ENCODE results near the gene LRRTM3. TPM values are rescaled to one million over a fixed set of nuclear protein-coding genes. Genes with fewer than 3 reads are reported as not detected.

Gene LRRTM3
- total RNA-seq, 6 experiments from 2014 or later = not detected

DNA sequence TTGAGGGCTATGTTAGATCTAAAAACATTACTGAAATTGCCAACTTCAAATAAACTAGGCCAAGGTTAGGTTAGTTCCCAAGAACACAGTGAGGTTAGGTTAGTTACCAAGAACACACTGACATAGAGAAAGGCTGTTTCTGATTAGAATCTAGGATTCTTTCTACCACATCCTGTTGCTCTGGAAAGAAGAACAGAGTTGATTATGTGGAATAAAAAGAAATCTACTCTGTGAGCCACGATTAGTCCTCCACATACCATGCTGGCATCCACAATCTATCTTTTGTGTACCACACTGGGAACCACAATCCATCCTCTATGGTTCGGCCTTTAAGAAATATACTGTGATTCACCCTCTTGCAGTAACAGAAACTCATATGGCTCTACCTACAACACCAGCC is 91.4 kb downstream of the LRRTM3 start:
- 67% methylated on average over 2 of the region's 2 CpGs for WGBS (ENCODE audit: insufficient coverage, low coverage, low lambda C conversion rate, missing lambda C conversion rate)
- no peaks in the 10 kb centered on the region for H3K4me1 ChIP-seq
- intact Hi-C loops (cut with DNase I) = no loop called here

GRCh38 chr10:67022099-67022498 is 96.3 kb downstream of the LRRTM3 start:
- TF ChIP-seq, protein P1, sequence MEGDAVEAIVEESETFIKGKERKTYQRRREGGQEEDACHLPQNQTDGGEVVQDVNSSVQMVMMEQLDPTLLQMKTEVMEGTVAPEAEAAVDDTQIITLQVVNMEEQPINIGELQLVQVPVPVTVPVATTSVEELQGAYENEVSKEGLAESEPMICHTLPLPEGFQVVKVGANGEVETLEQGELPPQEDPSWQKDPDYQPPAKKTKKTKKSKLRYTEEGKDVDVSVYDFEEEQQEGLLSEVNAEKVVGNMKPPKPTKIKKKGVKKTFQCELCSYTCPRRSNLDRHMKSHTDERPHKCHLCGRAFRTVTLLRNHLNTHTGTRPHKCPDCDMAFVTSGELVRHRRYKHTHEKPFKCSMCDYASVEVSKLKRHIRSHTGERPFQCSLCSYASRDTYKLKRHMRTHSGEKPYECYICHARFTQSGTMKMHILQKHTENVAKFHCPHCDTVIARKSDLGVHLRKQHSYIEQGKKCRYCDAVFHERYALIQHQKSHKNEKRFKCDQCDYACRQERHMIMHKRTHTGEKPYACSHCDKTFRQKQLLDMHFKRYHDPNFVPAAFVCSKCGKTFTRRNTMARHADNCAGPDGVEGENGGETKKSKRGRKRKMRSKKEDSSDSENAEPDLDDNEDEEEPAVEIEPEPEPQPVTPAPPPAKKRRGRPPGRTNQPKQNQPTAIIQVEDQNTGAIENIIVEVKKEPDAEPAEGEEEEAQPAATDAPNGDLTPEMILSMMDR (IDR thresholded peaks at IDR 0.05) = no peak
- TF ChIP-seq POLR2A (IDR thresholded peaks at IDR 0.05) = no peak
- no peaks in the 10 kb centered on the region for H3K27me3 ChIP-seq
- no peaks in the 10 kb centered on the region for H3K9me3 ChIP-seq

More for the DNA sequence above, 91.4 kb downstream of the LRRTM3 start:
- H3K9me3 ChIP-seq = no peaks in the 10 kb centered on the region
- H3K27me3 ChIP-seq = no peaks in the 10 kb centered on the region
- ATAC-seq (no peak), DNase-seq (no peak)
- TF ChIP-seq, protein P1 (IDR thresholded peaks at IDR 0.05) = no peak
- no peak for TF ChIP-seq POLR2A (IDR thresholded peaks at IDR 0.05)
- H3K36me3 ChIP-seq = no peaks in the 10 kb centered on the region
- no peak overlapping the region for H3K27ac ChIP-seq
- H3K4me3 ChIP-seq = no peak overlapping the region

DNA sequence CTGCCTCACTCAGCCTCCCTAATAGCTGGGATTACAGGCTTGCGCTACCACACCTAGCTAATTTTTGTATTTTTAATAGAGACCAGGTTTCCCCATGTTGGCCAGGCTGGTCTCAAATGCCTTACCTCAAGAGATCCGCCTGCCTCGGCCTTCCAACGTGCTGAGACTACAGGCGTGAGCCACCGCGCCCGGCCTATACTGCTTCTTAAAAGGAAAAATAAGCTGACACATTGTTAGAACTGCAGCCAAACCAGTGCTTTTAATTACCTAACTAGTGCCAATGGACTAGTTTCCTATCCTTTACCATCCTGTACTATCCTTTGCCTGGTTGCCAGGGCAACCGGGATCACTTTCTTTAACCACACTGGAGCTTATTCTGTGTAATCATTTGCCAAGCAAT is 108.0 kb downstream of the LRRTM3 start:
- Histone ChIP-seq H3K27me3 (no peaks in the 10 kb centered on the region), H3K36me3 (no peaks in the 10 kb centered on the region), H3K4me1 (no peaks in the 10 kb centered on the region), H3K4me3 (no peak overlapping the region), H3K9me3 (no peaks in the 10 kb centered on the region), H3K27ac (no peak overlapping the region)
- WGBS (ENCODE audit: insufficient coverage, low coverage, low lambda C conversion rate, missing lambda C conversion rate) = 100% methylated on average over 9 of the region's 9 CpGs
- TF ChIP-seq POLR2A (IDR thresholded peaks at IDR 0.05) = no peak
- TF ChIP-seq, protein P1 (IDR thresholded peaks at IDR 0.05) = no peak
- DNase-seq = no peak
- no peak for ATAC-seq
- intact Hi-C loops (cut with DNase I) = no loop called here

More at GRCh38 chr10:67022099-67022498, 96.3 kb downstream of the LRRTM3 start:
- Histone ChIP-seq H3K4me3 (no peak overlapping the region), H3K4me1 (no peaks in the 10 kb centered on the region), H3K27ac (no peak overlapping the region), H3K36me3 (no peaks in the 10 kb centered on the region)
- DNase-seq (no peak), ATAC-seq (no peak)
- intact Hi-C loops (cut with DNase I) = no loop called here

- Histone ChIP-seq H3K4me3 (no peak overlapping the region), H3K36me3 (no peaks in the 10 kb centered on the region), H3K4me1 (no peaks in the 10 kb centered on the region), H3K9me3 (no peaks in the 10 kb centered on the region), H3K27ac (no peak overlapping the region), H3K27me3 (no peaks in the 10 kb centered on the region)
- TF ChIP-seq, protein P1 (IDR thresholded peaks at IDR 0.05) = no peak
- no peak for TF ChIP-seq POLR2A (IDR thresholded peaks at IDR 0.05)
- intact Hi-C loops (cut with DNase I) = no loop called here
- 65% methylated on average over 2 of the region's 2 CpGs for WGBS (ENCODE audit: insufficient coverage, low coverage, low lambda C conversion rate, missing lambda C conversion rate)
- no peak for ATAC-seq
- DNase-seq = no peak
These were observed 111.0 kb downstream of the LRRTM3 start for GRCh38 chr10:67036808-67037207.

- Histone ChIP-seq H3K27me3 (no peaks in the 10 kb centered on the region), H3K4me3 (no peak overlapping the region), H3K36me3 (no peaks in the 10 kb centered on the region), H3K9me3 (no peaks in the 10 kb centered on the region), H3K4me1 (no peaks in the 10 kb centered on the region), H3K27ac (no peak overlapping the region)
- intact Hi-C loops (cut with DNase I) = no loop called here
- DNase-seq (no peak), ATAC-seq (no peak)
- TF ChIP-seq, protein P1 (IDR thresholded peaks at IDR 0.05) = no peak
- no peak for TF ChIP-seq POLR2A (IDR thresholded peaks at IDR 0.05)
These were observed 117.2 kb downstream of the LRRTM3 start for GRCh38 chr10:67043041-67043440.
